Vagina (tissue), 2 donors: ENCODE data around the gene AGPAT2.

Experiments
- CTCF ChIP-seq, 3 experiments: fragments of 450-650 bp in 2 of 3; fragments of 200-600 bp in 1 of 3; sonication (generic) in 1 of 3; IDR thresholded peaks; one replicate each; pipeline ENCODE4 v1.5.1; 2017 to 2019; ENCODE audit warnings: antibody characterized with exemption in 3 of 3, mild to moderate bottlenecking in 2 of 3, moderate library complexity in 2 of 3
- POLR2A ChIP-seq, 2 donors: fragments of 450-650 bp; IDR thresholded peaks; one replicate each; pipeline ENCODE4 v1.6.1; 2017; ENCODE audit warnings: antibody characterized with exemption in 2 of 2, mild to moderate bottlenecking in 2 of 2, moderate library complexity in 2 of 2
- POLR2AphosphoS5 ChIP-seq, 2 donors: sonication (generic); formaldehyde crosslinking; IDR thresholded peaks; one replicate each; pipeline ENCODE4 v1.9.0; 2017; ENCODE audit warnings: antibody characterized with exemption in 2 of 2, mild to moderate bottlenecking in 2 of 2, low read depth in 1 of 2; ENCODE audit not compliant: insufficient read depth in 1 of 2

- TF ChIP-seq CTCF (IDR thresholded peaks at IDR 0.05) (no peak), POLR2AphosphoS5 (IDR thresholded peaks at IDR 0.05; ENCODE audit: insufficient read depth in 1 of 2, low read depth in 1 of 2) (no peak), POLR2A (IDR thresholded peaks at IDR 0.05) (no peak)
These were observed 33.7 kb upstream of the AGPAT2 start for GRCh38 chr9:136720898-136721338.
